ENCODE data around the gene CCDC63.

DNA sequence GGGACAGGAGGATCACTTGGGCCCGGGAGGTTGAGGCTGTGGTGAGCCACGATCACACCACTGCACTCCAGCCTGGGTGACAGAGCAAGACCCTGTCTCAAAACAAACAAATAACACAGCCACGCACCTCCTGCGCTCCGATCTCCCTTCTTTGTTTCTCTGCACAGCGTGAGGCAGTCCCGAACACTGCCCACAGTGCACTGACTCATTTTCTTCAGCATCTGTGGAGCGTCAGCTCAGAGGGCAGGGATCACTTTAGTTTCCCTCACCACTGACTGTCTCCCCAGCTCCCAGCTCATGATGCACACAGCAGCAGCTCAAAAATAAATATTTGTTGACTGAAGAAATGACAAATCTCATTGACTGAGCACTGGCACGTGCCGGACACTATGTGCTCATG lies 74.5 kb downstream of the CCDC63 start:
- TF ChIP-seq, protein P1, sequence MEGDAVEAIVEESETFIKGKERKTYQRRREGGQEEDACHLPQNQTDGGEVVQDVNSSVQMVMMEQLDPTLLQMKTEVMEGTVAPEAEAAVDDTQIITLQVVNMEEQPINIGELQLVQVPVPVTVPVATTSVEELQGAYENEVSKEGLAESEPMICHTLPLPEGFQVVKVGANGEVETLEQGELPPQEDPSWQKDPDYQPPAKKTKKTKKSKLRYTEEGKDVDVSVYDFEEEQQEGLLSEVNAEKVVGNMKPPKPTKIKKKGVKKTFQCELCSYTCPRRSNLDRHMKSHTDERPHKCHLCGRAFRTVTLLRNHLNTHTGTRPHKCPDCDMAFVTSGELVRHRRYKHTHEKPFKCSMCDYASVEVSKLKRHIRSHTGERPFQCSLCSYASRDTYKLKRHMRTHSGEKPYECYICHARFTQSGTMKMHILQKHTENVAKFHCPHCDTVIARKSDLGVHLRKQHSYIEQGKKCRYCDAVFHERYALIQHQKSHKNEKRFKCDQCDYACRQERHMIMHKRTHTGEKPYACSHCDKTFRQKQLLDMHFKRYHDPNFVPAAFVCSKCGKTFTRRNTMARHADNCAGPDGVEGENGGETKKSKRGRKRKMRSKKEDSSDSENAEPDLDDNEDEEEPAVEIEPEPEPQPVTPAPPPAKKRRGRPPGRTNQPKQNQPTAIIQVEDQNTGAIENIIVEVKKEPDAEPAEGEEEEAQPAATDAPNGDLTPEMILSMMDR (conservative IDR thresholded peaks at IDR 0.05; ENCODE audit: low read length) = no peak
- no peak for TF ChIP-seq EZH2phosphoT487 (IDR thresholded peaks at IDR 0.05; ENCODE audit: borderline replicate concordance, low read depth, low read length)

Measured in OCI-LY7 (cell line).